ENCODE measurements around the gene ENOX1.
"Not testable (repeated sequence)": the region's sequence is repeated elsewhere in the genome, so short reads cannot be mapped to it uniquely, and the experiment has no call there.

ENOX1 gene

DNA sequence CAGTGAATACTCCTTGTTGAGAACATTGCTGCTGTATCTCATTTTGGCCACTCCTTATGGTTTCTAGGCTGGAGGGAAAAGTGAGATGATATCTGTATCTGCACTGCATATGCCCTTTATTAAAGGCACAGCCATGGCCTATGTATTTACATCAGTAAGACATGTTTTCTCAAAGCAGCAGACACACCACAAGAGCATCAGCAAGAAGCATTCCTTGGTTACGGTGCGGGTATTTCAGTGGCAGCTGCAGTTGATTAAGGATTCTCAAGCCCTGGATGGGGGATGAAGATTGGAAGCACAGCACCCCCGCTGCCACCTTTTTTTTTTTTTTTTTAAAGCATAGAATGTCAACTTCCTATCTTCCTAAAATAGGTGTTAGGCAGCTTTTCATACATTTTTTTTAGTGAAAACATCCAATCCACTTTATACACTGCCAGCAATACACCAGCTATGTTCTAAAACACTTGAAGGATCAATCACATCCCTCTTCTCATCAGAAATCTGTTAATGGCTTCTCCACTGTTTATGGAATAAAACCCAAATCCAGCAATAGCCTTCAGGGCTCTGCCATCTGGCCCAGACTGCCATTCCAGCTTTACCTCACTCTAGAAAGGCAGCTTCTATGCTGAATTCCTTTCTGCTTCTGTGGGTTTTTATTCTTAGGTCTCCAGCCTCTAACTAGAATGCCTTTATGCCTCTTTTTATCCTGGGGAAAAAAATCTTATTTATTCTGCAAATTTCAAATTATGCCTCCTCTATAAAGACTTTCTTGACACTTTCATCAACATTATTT lies 432.4 kb downstream of the ENOX1 start:
- no peaks in the 10 kb centered on the region for H4K20me1 ChIP-seq (ENCODE audit: insufficient read depth, low read length)
- H3K9ac ChIP-seq (ENCODE audit: low read depth, low read length), result no peak overlapping the region
- no peak overlapping the region for H2AFZ ChIP-seq (ENCODE audit: low read depth, low read length)
- H3K27me3 ChIP-seq (ENCODE audit: insufficient read depth, low read length, poor library complexity), result peaks cover 5% of the 10 kb centered on the region
- H3K27ac ChIP-seq (ENCODE audit: low read length), result no peak overlapping the region
- H3K9me3 ChIP-seq (ENCODE audit: insufficient read depth, low read length, severe bottlenecking), result no peaks in the 10 kb centered on the region
- no peak for ATAC-seq (ENCODE audit: insufficient read depth, low read depth)
- DNase-seq, result no peak
- no peak overlapping the region for H3K4me3 ChIP-seq (ENCODE audit: low read depth in 1 of 2, low read length in 2 of 2)
- H3K4me2 ChIP-seq (ENCODE audit: insufficient read depth, low read length), result no peak overlapping the region
- H3K79me2 ChIP-seq (ENCODE audit: insufficient read depth, low read length), result no peaks in the 10 kb centered on the region
- no peaks in the 10 kb centered on the region for H3K4me1 ChIP-seq (ENCODE audit: insufficient read depth, low read length)
- H3K36me3 ChIP-seq (ENCODE audit: insufficient read depth, low read length), result no peaks in the 10 kb centered on the region
- TF ChIP-seq, protein P1, sequence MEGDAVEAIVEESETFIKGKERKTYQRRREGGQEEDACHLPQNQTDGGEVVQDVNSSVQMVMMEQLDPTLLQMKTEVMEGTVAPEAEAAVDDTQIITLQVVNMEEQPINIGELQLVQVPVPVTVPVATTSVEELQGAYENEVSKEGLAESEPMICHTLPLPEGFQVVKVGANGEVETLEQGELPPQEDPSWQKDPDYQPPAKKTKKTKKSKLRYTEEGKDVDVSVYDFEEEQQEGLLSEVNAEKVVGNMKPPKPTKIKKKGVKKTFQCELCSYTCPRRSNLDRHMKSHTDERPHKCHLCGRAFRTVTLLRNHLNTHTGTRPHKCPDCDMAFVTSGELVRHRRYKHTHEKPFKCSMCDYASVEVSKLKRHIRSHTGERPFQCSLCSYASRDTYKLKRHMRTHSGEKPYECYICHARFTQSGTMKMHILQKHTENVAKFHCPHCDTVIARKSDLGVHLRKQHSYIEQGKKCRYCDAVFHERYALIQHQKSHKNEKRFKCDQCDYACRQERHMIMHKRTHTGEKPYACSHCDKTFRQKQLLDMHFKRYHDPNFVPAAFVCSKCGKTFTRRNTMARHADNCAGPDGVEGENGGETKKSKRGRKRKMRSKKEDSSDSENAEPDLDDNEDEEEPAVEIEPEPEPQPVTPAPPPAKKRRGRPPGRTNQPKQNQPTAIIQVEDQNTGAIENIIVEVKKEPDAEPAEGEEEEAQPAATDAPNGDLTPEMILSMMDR (IDR thresholded peaks at IDR 0.05; ENCODE audit: borderline replicate concordance, extremely low read depth, low read length, poor library complexity, severe bottlenecking), result no peak
- no peak for TF ChIP-seq EZH2 (IDR thresholded peaks at IDR 0.05; ENCODE audit: borderline replicate concordance, low read depth, low read length, severe bottlenecking)

DNA sequence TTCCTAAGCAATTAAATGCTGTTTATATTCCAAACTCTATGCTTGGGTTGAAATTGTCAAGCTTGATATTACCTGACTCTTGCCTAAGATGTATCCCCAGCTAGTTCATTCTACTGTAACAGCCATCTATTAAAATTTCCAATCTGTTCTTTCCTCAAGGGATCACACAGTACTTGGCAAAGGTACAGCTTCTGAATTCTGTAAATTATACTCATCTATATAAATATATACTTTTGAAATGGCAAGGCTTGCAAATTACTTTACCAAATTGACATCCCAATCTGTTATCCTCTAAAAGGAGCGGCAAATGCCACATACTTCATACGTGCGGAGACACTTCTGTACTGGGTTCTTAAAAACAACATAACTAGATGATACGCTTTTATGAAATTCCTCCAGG lies 433.1 kb downstream of the ENOX1 start:
- Histone ChIP-seq H3K79me2 (ENCODE audit: insufficient read depth, low read length) (no peaks in the 10 kb centered on the region), H3K9me3 (ENCODE audit: insufficient read depth, low read length, severe bottlenecking) (no peaks in the 10 kb centered on the region), H3K27me3 (ENCODE audit: insufficient read depth, low read length, poor library complexity) (peaks cover 6% of the 10 kb centered on the region), H3K9ac (ENCODE audit: low read depth, low read length) (no peak overlapping the region), H3K36me3 (ENCODE audit: insufficient read depth, low read length) (no peaks in the 10 kb centered on the region), H3K27ac (ENCODE audit: low read length) (no peak overlapping the region), H2AFZ (ENCODE audit: low read depth, low read length) (no peak overlapping the region), H3K4me3 (ENCODE audit: low read depth in 1 of 2, low read length in 2 of 2) (no peak overlapping the region), H3K4me2 (ENCODE audit: insufficient read depth, low read length) (no peak overlapping the region), H3K4me1 (ENCODE audit: insufficient read depth, low read length) (no peaks in the 10 kb centered on the region), H4K20me1 (ENCODE audit: insufficient read depth, low read length) (no peaks in the 10 kb centered on the region)
- DNase-seq (no peak), ATAC-seq (ENCODE audit: insufficient read depth, low read depth) (no peak)
- no peak for TF ChIP-seq EZH2 (IDR thresholded peaks at IDR 0.05; ENCODE audit: borderline replicate concordance, low read depth, low read length, severe bottlenecking)
- TF ChIP-seq, protein P1 (IDR thresholded peaks at IDR 0.05; ENCODE audit: borderline replicate concordance, extremely low read depth, low read length, poor library complexity, severe bottlenecking), result no peak

DNA sequence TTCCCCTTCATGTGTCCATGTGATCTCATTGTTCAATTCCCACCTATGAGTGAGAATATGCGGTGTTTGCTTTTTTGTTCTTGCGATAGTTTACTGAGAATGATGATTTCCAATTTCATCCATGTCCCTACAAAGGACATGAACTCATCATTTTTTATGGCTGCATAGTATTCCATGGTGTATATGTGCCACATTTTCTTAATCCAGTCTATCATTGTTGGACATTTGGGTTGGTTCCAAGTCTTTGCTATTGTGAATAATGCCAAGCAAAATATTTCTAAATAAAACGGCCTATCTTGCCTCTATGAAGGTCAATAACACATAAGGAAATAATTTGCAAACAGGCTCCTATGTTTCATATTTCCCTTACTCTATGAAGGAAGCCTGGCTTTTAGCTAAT lies 435.2 kb downstream of the ENOX1 start:
- not testable (repeated sequence) for H3K27ac ChIP-seq (ENCODE audit: low read length); H3K4me1 ChIP-seq (ENCODE audit: insufficient read depth, low read length); H3K4me2 ChIP-seq (ENCODE audit: insufficient read depth, low read length); H3K9ac ChIP-seq (ENCODE audit: low read depth, low read length); H3K9me3 ChIP-seq (ENCODE audit: insufficient read depth, low read length, severe bottlenecking); H3K36me3 ChIP-seq (ENCODE audit: insufficient read depth, low read length); H4K20me1 ChIP-seq (ENCODE audit: insufficient read depth, low read length); H3K27me3 ChIP-seq (ENCODE audit: insufficient read depth, low read length, poor library complexity); H3K79me2 ChIP-seq (ENCODE audit: insufficient read depth, low read length); DNase-seq; ATAC-seq (ENCODE audit: insufficient read depth, low read depth); H2AFZ ChIP-seq (ENCODE audit: low read depth, low read length); H3K4me3 ChIP-seq (ENCODE audit: low read depth in 1 of 2, low read length in 2 of 2)

DNA sequence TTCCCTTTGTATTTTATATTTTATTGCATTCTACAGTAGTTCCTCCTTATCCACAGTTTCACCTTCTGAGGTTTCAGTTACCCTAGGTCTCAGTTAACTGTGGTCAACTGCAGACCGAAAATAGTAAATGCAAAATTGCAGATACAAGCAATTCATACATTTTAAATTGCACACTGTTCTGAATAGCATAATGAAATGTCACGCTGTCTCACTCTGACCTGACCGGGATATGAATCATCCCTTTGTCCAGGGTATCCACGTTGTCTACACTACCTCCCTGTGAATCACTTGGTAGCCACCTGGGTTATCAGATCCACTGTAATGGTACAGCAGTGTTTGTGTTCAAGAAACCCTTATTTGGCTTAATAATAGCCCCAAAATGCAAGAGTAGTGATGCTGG lies 438.4 kb downstream of the ENOX1 start:
- no peak for TF ChIP-seq EZH2 (IDR thresholded peaks at IDR 0.05; ENCODE audit: borderline replicate concordance, low read depth, low read length, severe bottlenecking)
- TF ChIP-seq, protein P1 (IDR thresholded peaks at IDR 0.05; ENCODE audit: borderline replicate concordance, extremely low read depth, low read length, poor library complexity, severe bottlenecking), result no peak
- DNase-seq (no peak), ATAC-seq (ENCODE audit: insufficient read depth, low read depth) (no peak)
- Histone ChIP-seq H3K27me3 (ENCODE audit: insufficient read depth, low read length, poor library complexity) (peaks cover 13% of the 10 kb centered on the region), H2AFZ (ENCODE audit: low read depth, low read length) (no peak overlapping the region), H3K9me3 (ENCODE audit: insufficient read depth, low read length, severe bottlenecking) (no peaks in the 10 kb centered on the region), H3K79me2 (ENCODE audit: insufficient read depth, low read length) (no peaks in the 10 kb centered on the region), H3K27ac (ENCODE audit: low read length) (no peak overlapping the region), H3K4me3 (ENCODE audit: low read depth in 1 of 2, low read length in 2 of 2) (no peak overlapping the region), H4K20me1 (ENCODE audit: insufficient read depth, low read length) (no peaks in the 10 kb centered on the region), H3K9ac (ENCODE audit: low read depth, low read length) (no peak overlapping the region), H3K36me3 (ENCODE audit: insufficient read depth, low read length) (no peaks in the 10 kb centered on the region), H3K4me2 (ENCODE audit: insufficient read depth, low read length) (no peak overlapping the region), H3K4me1 (ENCODE audit: insufficient read depth, low read length) (no peaks in the 10 kb centered on the region)
